GM12865 (cell line): ENCODE data around the gene SIT1.
"Not testable (repeated sequence)": the region's sequence is repeated elsewhere in the genome, so short reads cannot be mapped to it uniquely, and the experiment has no call there.

Experiments
- DNase-seq: peaks from one replicate; pipeline ENCODE4 v3.0.0; 2010; ENCODE audit warnings: low read depth
- H3K4me3 ChIP-seq: 2 replicates; pipeline ENCODE4 v1.5.1; 2011; ENCODE audit warnings: mild to moderate bottlenecking, low read depth, low read length, control low read depth
- TF ChIP-seq, protein P1 (sequence below): IDR thresholded peaks from 2 replicates; pipeline ENCODE4 v1.5.1; 2011; ENCODE audit warnings: low read length, control low read depth, low read depth, inconsistent platforms; ENCODE audit not compliant: insufficient read depth; ENCODE audit errors: missing control alignments

Gene SIT1

GRCh38 chr9:35646153-35646532 lies 4.6 kb downstream of the SIT1 start:
- H3K4me3 ChIP-seq = peak overlapping the region; percentile 82
- TF ChIP-seq, protein P1, sequence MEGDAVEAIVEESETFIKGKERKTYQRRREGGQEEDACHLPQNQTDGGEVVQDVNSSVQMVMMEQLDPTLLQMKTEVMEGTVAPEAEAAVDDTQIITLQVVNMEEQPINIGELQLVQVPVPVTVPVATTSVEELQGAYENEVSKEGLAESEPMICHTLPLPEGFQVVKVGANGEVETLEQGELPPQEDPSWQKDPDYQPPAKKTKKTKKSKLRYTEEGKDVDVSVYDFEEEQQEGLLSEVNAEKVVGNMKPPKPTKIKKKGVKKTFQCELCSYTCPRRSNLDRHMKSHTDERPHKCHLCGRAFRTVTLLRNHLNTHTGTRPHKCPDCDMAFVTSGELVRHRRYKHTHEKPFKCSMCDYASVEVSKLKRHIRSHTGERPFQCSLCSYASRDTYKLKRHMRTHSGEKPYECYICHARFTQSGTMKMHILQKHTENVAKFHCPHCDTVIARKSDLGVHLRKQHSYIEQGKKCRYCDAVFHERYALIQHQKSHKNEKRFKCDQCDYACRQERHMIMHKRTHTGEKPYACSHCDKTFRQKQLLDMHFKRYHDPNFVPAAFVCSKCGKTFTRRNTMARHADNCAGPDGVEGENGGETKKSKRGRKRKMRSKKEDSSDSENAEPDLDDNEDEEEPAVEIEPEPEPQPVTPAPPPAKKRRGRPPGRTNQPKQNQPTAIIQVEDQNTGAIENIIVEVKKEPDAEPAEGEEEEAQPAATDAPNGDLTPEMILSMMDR = no peak
- DNase-seq = no peak

- H3K4me3 ChIP-seq = peak overlapping the region; percentile 82
Measured at GRCh38 chr9:35645736-35646135, 5.0 kb downstream of the SIT1 start.

GRCh38 chr9:35643046-35643445 lies 7.7 kb downstream of the SIT1 start:
- no peak for DNase-seq
- H3K4me3 ChIP-seq = no peak overlapping the region
- TF ChIP-seq, protein P1 = no peak

More at GRCh38 chr9:35645736-35646135, 5.0 kb downstream of the SIT1 start:
- not testable (repeated sequence) for DNase-seq

DNA sequence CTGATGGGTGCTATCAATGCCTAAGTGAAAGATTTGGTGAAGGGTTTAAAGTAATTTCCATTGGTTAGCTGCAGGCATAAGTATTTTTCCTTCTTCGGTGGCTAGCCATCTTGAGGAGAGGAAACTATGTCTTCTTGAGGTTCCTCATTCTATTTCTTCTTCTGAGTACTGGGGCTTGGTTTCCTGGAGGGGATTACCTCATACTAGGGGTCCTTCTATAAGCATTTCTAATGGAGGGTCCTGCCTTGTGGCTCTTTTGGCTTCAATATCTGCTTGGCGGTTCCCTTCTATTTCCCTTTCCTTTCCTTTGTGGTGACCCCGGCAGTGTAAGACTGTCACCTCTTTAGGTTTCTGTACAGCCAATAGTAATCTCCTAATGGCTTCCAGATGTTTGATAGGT lies 9.3 kb downstream of the SIT1 start:
- not testable (repeated sequence) for DNase-seq, H3K4me3 ChIP-seq

GRCh38 chr9:35640431-35640830 lies 10.3 kb downstream of the SIT1 start:
- not testable (repeated sequence) for H3K4me3 ChIP-seq, DNase-seq

GRCh38 chr9:35639631-35640030 lies 11.1 kb downstream of the SIT1 start:
- TF ChIP-seq, protein P1 = no peak
- H3K4me3 ChIP-seq = no peak overlapping the region
- DNase-seq = no peak

DNA sequence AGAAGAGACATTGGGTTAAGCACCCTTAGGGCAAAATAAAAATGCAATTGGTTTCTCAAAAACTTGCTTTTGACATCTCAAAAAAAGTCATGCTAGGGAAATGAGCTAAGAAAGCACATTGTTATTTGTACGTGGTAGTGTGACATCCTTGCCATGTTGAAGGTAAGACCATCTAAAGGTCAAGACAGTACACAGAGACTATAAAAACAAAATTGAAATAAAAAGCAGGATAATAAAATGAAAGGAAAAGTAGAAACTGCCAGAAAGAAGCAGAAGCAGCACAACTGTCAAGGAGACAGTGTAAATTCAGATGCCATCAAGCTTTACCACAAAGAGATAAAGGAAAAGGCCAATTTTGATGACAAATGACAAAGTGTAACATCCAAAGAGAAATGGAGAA lies 11.5 kb downstream of the SIT1 start:
- DNase-seq, H3K4me3 ChIP-seq: not testable (repeated sequence)

DNA sequence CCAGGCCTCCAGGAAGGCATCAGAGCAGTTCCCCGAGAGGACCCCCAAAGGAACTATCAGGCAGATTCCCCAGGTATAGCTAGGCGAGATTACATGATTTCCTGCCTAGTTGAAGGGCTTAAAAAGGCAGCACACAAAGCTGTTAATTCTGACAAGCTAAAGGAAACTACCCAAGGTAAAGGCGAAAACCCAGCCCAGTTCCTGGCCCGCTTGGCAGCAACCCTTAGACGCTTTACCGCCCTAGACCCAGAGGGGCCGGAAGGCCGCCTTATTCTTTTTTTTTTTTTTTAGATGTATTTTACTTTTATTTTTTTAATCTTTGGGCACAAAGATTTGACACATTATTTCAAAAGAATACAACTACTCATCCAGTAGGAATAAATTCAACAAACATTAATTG lies 12.0 kb downstream of the SIT1 start:
- not testable (repeated sequence) for H3K4me3 ChIP-seq, DNase-seq

DNA sequence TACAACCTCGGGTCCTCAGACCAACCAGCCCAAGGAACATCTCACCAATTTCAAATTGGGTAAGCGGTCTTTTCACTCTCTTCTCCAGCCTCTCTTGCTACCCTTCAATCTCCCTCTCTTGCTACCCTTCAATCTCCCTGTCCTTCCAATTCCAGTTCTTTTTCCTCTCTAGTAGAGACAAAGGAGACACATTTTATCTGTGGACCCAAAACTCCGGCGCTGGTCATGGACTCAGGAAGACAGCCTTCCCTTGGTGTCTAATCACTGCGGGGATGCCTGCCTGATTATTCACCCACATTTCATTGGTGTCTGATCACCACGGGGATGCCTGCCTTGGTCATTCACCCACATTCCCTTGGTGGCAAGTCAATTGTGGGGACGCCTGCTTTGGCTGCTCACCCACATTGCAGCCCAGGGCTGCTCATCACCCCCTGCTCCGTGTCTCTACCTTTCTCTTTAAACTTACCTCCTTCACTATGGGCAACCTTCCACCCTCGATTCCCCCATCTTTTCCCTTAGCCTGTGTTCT lies 13.2 kb downstream of the SIT1 start:
- DNase-seq, H3K4me3 ChIP-seq: not testable (repeated sequence)

GRCh38 chr9:35636877-35637246 lies 13.9 kb downstream of the SIT1 start:
- H3K4me3 ChIP-seq, DNase-seq: not testable (repeated sequence)

DNA sequence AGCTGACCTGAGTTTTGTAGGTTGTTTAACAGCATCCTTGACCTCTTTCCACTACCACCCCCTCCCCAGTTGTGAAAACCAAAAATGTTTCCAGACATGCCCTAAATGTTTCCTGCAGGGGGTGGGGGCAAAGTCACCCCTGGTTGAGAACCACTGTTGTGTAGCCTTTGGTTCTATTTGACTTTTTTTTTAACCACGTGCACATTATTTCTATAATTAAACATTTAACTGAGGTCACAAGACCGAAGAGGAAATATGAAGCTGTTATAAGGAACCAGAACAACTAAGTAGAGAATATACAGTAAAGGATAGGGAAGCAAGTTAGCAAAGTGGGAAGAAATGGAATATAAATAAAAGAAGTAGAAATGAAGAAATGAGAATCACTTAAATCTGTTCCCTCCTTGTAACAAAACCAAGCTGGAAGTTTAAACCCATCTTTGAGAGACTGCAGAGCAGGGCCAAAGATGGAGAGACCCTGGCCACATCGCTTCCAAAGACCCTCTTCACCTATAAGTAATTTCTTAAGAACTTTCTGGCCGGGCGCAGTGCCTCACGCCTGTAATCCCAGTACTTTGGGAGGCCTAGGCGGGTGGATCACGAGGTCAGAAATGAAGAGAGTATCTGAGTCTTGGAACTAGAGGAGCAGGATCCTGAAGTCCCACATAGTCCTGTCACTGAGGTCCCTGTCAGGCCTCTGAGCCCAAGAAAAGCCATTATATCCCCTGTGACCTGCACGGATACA lies 14.4 kb downstream of the SIT1 start:
- DNase-seq = no peak
- TF ChIP-seq, protein P1 = no peak
- no peak overlapping the region for H3K4me3 ChIP-seq
